Adipocyte (in vitro differentiated cells): ENCODE measurements around the gene RUFY3.
A peak's percentile ranks its signal among the peaks of the same experiment; 100 is the strongest.
"Not testable (repeated sequence)": the region's sequence is repeated elsewhere in the genome, so short reads cannot be mapped to it uniquely, and the experiment has no call there.

ENCODE experiments used
- DNase-seq: peaks from one replicate; pipeline ENCODE4 v3.0.0-alpha.2; 2015; ENCODE audit warnings: low read depth
- H3K27me3 ChIP-seq: replicated peaks from 2 replicates; pipeline ENCODE4 v1.7.0; 2013; ENCODE audit warnings: mild to moderate bottlenecking, low read length, moderate library complexity; ENCODE audit not compliant: control insufficient read depth, insufficient read depth
- H3K36me3 ChIP-seq: 2 replicates; pipeline ENCODE4 v1.7.0; 2013; ENCODE audit warnings: low read length, mild to moderate bottlenecking, moderate library complexity; ENCODE audit not compliant: control insufficient read depth, insufficient read depth, severe bottlenecking
- H3K4me1 ChIP-seq: 2 replicates; pipeline ENCODE4 v1.7.0; 2013; ENCODE audit warnings: mild to moderate bottlenecking, low read length, moderate library complexity; ENCODE audit not compliant: control insufficient read depth, insufficient read depth
- H3K4me3 ChIP-seq: 2 replicates; pipeline ENCODE4 v1.7.0; 2013; ENCODE audit warnings: mild to moderate bottlenecking, low read length, moderate library complexity
- H3K9ac ChIP-seq: 2 replicates; pipeline ENCODE4 v1.7.0; 2013; ENCODE audit warnings: mild to moderate bottlenecking, low read length, moderate library complexity
- H3K9me3 ChIP-seq: 2 replicates; pipeline ENCODE4 v1.7.0; 2013; ENCODE audit warnings: mild to moderate bottlenecking, low read length, moderate library complexity; ENCODE audit not compliant: control insufficient read depth

RUFY3 gene

GRCh38 chr4:70833675-70834074 is 111.9 kb downstream of the RUFY3 start:
- Histone ChIP-seq H3K27me3 (no peaks in the 10 kb centered on the region), H3K4me1 (peaks cover 14% of the 10 kb centered on the region), H3K9me3 (no peaks in the 10 kb centered on the region), H3K36me3 (peaks cover 64% of the 10 kb centered on the region), H3K4me3 (no peak overlapping the region), H3K9ac (no peak overlapping the region)
- no peak for DNase-seq

GRCh38 chr4:70836081-70836480 is 114.3 kb downstream of the RUFY3 start:
- H3K36me3 ChIP-seq = peaks cover 42% of the 10 kb centered on the region
- no peaks in the 10 kb centered on the region for H3K9me3 ChIP-seq
- no peak overlapping the region for H3K9ac ChIP-seq
- DNase-seq = no peak
- no peaks in the 10 kb centered on the region for H3K27me3 ChIP-seq
- peaks cover 14% of the 10 kb centered on the region for H3K4me1 ChIP-seq
- H3K4me3 ChIP-seq = no peak overlapping the region

GRCh38 chr4:70838204-70838603 is 116.4 kb downstream of the RUFY3 start:
- H3K27me3 ChIP-seq = no peaks in the 10 kb centered on the region
- H3K4me3 ChIP-seq = peak overlapping the region; percentile 93
- peak; percentile 49 for DNase-seq
- H3K9ac ChIP-seq = peak overlapping the region; percentile 94
- H3K36me3 ChIP-seq = peaks cover 21% of the 10 kb centered on the region
- H3K9me3 ChIP-seq = no peaks in the 10 kb centered on the region
- peaks cover 14% of the 10 kb centered on the region for H3K4me1 ChIP-seq

- Histone ChIP-seq H3K4me3 (peak overlapping the region; percentile 93), H3K9ac (peak overlapping the region; percentile 94), H3K27me3 (no peaks in the 10 kb centered on the region), H3K9me3 (no peaks in the 10 kb centered on the region), H3K4me1 (peaks cover 14% of the 10 kb centered on the region), H3K36me3 (peaks cover 15% of the 10 kb centered on the region)
- DNase-seq = peak; percentile 83
Measured at GRCh38 chr4:70838666-70839588, 117.2 kb downstream of the RUFY3 start.

- DNase-seq = peak; percentile 97
- Histone ChIP-seq H3K4me3 (peak within 1 kb of the TSS; percentile 93), H3K4me1 (peaks cover 14% of the 10 kb centered on the region), H3K36me3 (peaks cover 11% of the 10 kb centered on the region), H3K9me3 (no peaks in the 10 kb centered on the region), H3K9ac (peak within 1 kb of the TSS; percentile 94), H3K27me3 (no peaks in the 10 kb centered on the region)
Measured at GRCh38 chr4:70839589-70840093, 117.9 kb downstream of the RUFY3 start, which contains the start of gene GRSF1. TSS of gene GRSF1 (minus strand) at chr4:70839890. CDS start at chr4:70839827, 63 bp downstream.

GRCh38 chr4:70840137-70840536 is 118.4 kb downstream of the RUFY3 start:
- not testable (repeated sequence) for H3K9ac ChIP-seq, H3K4me3 ChIP-seq, H3K36me3 ChIP-seq, H3K27me3 ChIP-seq, H3K9me3 ChIP-seq
- H3K4me1 ChIP-seq = peaks cover 14% of the 10 kb centered on the region
- DNase-seq = peak; percentile 52

GRCh38 chr4:70840631-70841030 is 118.9 kb downstream of the RUFY3 start:
- DNase-seq, H3K9ac ChIP-seq, H3K36me3 ChIP-seq, H3K9me3 ChIP-seq, H3K4me3 ChIP-seq, H3K27me3 ChIP-seq: not testable (repeated sequence)
- H3K4me1 ChIP-seq = peaks cover 14% of the 10 kb centered on the region

GRCh38 chr4:70841211-70841610 is 119.4 kb downstream of the RUFY3 start:
- Histone ChIP-seq H3K9ac (no peak overlapping the region), H3K4me3 (no peak overlapping the region), H3K36me3 (no peaks in the 10 kb centered on the region), H3K4me1 (peaks cover 9% of the 10 kb centered on the region), H3K9me3 (no peaks in the 10 kb centered on the region), H3K27me3 (no peaks in the 10 kb centered on the region)
- DNase-seq = no peak

- Histone ChIP-seq H3K27me3 (no peaks in the 10 kb centered on the region), H3K36me3 (no peaks in the 10 kb centered on the region), H3K4me1 (peaks cover 2% of the 10 kb centered on the region), H3K9me3 (no peaks in the 10 kb centered on the region), H3K4me3 (no peak overlapping the region), H3K9ac (no peak overlapping the region)
- DNase-seq = no peak
Measured at GRCh38 chr4:70841951-70842350, 120.2 kb downstream of the RUFY3 start.

GRCh38 chr4:70842761-70843435 is 121.1 kb downstream of the RUFY3 start:
- no peak for DNase-seq
- Histone ChIP-seq H3K4me3 (no peak overlapping the region), H3K9ac (no peak overlapping the region), H3K4me1 (no peaks in the 10 kb centered on the region), H3K36me3 (no peaks in the 10 kb centered on the region), H3K9me3 (no peaks in the 10 kb centered on the region), H3K27me3 (no peaks in the 10 kb centered on the region)

- H3K27me3 ChIP-seq = no peaks in the 10 kb centered on the region
- H3K9ac ChIP-seq = no peak overlapping the region
- no peak overlapping the region for H3K4me3 ChIP-seq
- no peaks in the 10 kb centered on the region for H3K4me1 ChIP-seq
- no peaks in the 10 kb centered on the region for H3K9me3 ChIP-seq
- H3K36me3 ChIP-seq = no peaks in the 10 kb centered on the region
- DNase-seq = no peak
Measured at GRCh38 chr4:70844180-70844579, 122.4 kb downstream of the RUFY3 start.
